ENCODE results near the gene DERA. TPM values are rescaled to one million over a fixed set of nuclear protein-coding genes. Genes with fewer than 3 reads are reported as not detected.
"Not testable (repeated sequence)": the region's sequence is repeated elsewhere in the genome, so short reads cannot be mapped to it uniquely, and the experiment has no call there.

Gene DERA
- total RNA-seq, 4 donors from 2014 or later, result 28.8 to 47.6 (median 33.9) TPM

DNA sequence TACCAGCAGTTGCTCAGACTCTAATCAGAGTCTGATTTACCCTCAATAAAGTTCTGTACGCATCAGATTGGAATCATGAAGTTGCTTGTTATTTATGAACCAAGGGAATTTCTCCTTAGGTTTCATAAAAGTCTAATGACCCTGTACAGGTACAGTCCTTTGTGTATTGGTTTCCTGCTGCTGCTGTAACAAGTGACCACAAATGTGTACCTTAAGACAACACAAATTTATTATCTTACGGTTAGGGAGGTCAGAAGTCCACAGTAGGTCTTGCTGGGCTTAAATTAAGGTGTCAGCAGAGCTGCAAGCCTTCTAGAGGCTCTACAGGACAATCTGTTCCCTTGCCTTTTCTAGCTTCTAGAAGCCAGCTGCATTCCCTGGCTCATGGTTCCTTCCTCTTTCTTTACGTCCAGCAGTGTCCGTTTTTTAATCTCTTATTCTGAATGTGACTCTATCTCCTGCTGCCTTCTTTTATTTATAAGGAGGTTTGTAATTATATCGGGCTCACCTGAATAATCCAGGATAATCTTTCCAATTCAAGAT lies 6.7 kb upstream of the DERA start:
- ATAC-seq (ENCODE audit: low FRiP score) (no peak), DNase-seq (ENCODE audit: low spot score) (no peak)
- TF ChIP-seq, protein P1, sequence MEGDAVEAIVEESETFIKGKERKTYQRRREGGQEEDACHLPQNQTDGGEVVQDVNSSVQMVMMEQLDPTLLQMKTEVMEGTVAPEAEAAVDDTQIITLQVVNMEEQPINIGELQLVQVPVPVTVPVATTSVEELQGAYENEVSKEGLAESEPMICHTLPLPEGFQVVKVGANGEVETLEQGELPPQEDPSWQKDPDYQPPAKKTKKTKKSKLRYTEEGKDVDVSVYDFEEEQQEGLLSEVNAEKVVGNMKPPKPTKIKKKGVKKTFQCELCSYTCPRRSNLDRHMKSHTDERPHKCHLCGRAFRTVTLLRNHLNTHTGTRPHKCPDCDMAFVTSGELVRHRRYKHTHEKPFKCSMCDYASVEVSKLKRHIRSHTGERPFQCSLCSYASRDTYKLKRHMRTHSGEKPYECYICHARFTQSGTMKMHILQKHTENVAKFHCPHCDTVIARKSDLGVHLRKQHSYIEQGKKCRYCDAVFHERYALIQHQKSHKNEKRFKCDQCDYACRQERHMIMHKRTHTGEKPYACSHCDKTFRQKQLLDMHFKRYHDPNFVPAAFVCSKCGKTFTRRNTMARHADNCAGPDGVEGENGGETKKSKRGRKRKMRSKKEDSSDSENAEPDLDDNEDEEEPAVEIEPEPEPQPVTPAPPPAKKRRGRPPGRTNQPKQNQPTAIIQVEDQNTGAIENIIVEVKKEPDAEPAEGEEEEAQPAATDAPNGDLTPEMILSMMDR (IDR thresholded peaks at IDR 0.05), result no peak

DNA sequence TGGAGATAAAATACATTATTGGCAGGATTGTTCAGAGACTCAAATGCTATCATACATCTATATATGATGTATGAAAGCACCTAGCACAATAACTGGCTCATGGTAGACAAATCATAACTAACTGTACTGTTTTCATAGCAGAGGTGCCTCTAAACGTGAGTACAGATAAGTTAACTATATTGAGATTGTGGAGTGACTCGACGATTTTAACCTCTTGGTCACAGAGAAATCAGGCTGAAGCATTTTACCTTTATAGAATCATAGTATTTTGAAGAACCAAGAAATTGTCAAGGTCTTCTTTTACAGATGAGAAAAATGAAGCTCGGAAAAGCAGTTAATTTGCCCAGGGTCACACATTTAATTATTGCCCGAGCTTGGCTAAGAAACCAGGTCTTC lies 666 bp upstream of the DERA start:
- no peak for DNase-seq (ENCODE audit: low spot score)
- ATAC-seq (ENCODE audit: low FRiP score), result no peak
- TF ChIP-seq, protein P1 (IDR thresholded peaks at IDR 0.05), result no peak

DNA sequence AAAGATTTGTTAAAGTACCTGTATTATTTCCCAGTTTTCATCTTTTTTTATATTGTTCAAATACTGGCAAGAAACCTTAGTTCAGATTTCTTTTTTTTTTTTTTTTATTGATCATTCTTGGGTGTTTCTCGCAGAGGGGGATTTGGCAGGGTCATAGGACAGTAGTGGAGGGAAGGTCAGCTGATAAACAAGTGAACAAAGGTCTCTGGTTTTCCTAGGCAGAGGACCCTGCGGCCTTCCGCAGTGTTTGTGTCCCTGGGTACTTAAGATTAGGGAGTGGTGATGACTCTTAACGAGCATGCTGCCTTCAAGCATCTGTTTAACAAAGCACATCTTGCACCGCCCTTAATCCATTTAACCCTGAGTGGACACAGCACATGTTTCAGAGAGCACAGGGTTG lies 799 bp downstream of the DERA start:
- ATAC-seq (ENCODE audit: low FRiP score); DNase-seq (ENCODE audit: low spot score): not testable (repeated sequence)

DNA sequence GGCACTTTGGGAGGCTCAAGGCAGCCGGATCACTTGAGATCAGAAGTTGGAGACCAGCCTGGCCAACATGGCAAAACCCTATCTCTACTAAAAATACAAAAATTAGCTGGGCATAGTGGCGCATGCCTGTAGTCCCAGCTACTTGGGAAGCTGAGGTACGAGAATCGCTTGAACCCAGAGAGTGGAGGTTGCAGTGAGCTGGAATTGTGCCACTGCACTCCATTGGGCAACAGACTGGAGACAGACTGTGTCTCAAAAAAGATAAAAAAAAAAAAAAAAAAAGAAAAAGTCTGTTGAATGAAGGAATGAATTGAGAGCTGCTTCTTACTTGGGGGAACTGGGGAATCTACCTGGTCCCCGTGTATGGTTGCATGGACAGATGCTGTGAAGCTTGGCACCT lies 3.0 kb downstream of the DERA start:
- DNase-seq (ENCODE audit: low spot score); ATAC-seq (ENCODE audit: low FRiP score): not testable (repeated sequence)

DNA sequence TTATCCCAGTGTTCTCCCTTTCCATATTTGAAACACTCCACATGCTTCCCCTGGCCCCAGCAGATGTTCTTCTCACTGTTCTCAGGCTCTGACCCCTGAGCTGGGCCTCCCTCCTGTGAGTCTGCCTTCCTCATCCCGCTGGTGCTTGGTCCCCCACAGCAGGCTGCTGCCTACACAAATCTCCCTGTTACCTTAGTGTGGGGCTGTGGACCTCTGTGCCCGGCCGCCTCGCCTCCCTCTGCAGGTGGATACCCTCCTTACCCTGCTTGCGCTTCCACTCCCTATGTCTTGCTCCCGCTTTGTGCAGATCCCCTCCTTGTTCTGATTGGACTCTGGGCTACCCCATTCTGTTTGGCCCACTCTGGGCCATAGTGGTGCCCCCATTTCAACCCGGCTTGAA lies 6.9 kb downstream of the DERA start:
- ATAC-seq (ENCODE audit: low FRiP score) (no peak), DNase-seq (ENCODE audit: low spot score) (no peak)
- TF ChIP-seq, protein P1 (IDR thresholded peaks at IDR 0.05), result no peak

DNA sequence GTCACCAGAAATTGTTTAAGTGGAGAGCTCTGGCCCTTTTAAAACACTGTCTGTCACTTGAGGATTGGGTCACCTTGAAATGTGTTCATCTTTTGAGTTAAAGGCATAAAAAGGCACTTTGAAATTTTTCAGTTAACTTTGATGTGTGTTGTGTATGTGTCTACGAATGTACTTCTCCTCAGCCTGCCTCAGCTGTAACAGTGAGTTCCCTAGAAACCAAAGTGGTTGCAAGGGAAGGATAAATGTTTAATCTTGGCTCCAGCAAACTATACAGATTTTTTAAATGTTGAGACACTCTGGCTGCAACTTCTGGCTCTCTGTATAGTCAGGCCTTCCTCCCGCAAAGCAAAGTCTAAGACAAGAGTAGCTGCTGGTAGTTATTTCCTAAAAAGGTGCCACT lies 8.3 kb downstream of the DERA start:
- ATAC-seq (ENCODE audit: low FRiP score) (no peak), DNase-seq (ENCODE audit: low spot score) (no peak)
- TF ChIP-seq, protein P1 (IDR thresholded peaks at IDR 0.05), result no peak

DNA sequence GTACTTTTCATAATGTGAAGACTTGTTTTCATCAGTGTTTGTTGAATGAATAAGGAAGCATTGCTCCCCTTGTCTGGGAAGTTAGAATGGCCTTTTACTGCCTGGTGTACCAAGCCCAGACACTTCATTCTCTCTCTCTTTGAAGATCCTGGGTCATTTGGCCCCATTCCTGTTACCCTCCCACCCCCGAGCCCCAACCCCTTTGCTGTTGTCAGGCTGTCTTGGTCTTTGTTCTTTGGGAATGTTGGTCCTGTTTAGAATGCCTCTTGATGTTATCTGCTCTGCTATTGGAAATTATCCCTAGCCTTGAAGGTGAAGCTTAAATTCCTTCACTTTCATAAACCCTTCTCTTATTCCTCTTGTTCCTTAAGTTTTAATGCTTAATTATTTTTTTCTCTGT lies 13.8 kb downstream of the DERA start:
- no peak for DNase-seq (ENCODE audit: low spot score)
- no peak for ATAC-seq (ENCODE audit: low FRiP score)
- TF ChIP-seq, protein P1 (IDR thresholded peaks at IDR 0.05), result no peak

DNA sequence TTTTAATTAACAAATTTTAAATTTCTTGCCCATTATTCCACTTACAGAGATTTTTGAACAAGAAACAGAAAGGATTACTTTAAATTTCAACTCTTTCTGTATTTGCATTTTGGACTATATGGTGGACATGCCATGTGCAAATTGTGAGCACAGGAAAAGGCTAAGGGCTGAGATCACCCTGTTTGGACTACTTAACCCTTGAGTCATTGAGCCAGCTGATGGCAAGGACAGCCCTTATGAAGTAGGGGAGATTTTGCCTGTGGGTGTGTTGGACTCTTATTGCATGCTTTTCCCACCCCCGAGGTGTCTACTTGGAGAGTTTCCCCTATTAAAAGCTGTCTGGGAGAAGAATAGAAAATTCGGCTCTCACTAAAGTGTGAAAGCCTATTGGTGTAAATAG lies 17.2 kb downstream of the DERA start:
- no peak for ATAC-seq (ENCODE audit: low FRiP score)
- DNase-seq (ENCODE audit: low spot score), result no peak
- TF ChIP-seq, protein P1 (IDR thresholded peaks at IDR 0.05), result no peak
